ENCODE measurements around the gene USP19.

DNA sequence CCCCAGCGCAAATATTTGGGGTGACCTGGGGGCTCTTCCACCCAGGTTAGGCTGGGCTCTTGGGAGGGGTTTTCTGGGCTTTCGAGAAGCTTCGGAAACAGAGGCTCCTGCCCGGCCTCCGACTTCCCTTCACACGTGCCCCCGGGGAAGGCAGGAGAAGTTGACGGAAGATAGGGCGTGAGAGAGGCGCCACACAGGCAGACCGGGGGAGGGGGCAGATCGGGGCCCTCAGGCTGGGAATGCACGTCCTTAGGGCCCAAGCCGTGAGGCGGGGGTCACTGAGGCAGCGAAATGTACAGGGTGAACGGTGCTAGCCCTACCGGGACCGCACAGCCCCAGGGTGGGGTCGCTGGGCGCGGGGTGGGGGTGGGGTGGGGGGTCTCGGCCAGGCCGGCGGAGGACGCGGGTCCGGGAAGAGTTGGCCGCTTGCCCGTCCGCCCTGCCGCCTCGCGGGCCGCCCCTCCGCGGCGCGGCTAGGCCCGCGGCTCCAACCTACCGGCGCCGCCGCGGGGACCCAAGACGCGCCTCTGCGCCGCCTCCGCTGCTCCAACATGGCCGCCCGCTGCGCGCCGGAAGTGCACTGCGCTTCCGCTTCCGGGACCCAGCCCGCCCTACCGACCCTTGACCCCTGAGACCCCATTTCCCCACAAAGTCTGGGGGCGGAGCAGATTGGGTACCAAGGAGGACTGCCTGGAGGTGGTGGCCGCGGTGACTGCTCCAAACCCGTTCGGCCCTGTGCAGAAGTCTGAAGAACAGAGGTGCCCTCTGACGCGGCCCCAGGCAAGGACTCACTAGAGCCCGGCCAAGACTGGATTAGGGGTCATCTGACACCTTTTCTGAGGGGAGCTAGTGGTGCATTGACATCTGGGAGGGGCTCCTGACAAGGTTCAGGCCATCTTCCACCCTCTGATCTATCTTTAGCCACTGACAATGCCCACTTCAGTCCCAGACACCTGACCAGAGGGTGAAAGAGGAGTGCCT, 45.4 kb upstream of the USP19 start, which contains the start of gene CCDC71:
- TF ChIP-seq, protein P1, sequence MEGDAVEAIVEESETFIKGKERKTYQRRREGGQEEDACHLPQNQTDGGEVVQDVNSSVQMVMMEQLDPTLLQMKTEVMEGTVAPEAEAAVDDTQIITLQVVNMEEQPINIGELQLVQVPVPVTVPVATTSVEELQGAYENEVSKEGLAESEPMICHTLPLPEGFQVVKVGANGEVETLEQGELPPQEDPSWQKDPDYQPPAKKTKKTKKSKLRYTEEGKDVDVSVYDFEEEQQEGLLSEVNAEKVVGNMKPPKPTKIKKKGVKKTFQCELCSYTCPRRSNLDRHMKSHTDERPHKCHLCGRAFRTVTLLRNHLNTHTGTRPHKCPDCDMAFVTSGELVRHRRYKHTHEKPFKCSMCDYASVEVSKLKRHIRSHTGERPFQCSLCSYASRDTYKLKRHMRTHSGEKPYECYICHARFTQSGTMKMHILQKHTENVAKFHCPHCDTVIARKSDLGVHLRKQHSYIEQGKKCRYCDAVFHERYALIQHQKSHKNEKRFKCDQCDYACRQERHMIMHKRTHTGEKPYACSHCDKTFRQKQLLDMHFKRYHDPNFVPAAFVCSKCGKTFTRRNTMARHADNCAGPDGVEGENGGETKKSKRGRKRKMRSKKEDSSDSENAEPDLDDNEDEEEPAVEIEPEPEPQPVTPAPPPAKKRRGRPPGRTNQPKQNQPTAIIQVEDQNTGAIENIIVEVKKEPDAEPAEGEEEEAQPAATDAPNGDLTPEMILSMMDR (conservative IDR thresholded peaks at IDR 0.05; ENCODE audit: low read length), result no peak
- no peak for TF ChIP-seq EZH2phosphoT487 (IDR thresholded peaks at IDR 0.05; ENCODE audit: borderline replicate concordance, low read depth, low read length)
